HepG2 (cell line): ENCODE results near the gene MARF1. TPM values are rescaled to one million over a fixed set of nuclear protein-coding genes. Genes with fewer than 3 reads are reported as not detected.
A peak's percentile ranks its signal among the peaks of the same experiment; 100 is the strongest.

Source experiments
- ATF4 ChIP-seq, 2 experiments: fragments of 450-650 bp in 1 of 2; sonication (generic) in 1 of 2; formaldehyde crosslinking; IDR thresholded peaks; 2 replicates each; pipeline versions ENCODE4 v1.5.0 to v1.8.0; 2020 to 2022; ENCODE audit warnings: mild to moderate bottlenecking in 1 of 2, missing genetic modification reagents in 1 of 2
- ATF7-NPFF ChIP-seq: sonication (generic); formaldehyde crosslinking; IDR thresholded peaks from 2 replicates; pipeline ENCODE4 v1.8.1; 2023; ENCODE audit warnings: mild to moderate bottlenecking, low read depth, missing genetic modification reagents, moderate library complexity
- ESRRA ChIP-seq: sonication (generic); formaldehyde crosslinking; IDR thresholded peaks from 2 replicates; pipeline ENCODE4 v1.5.1; 2020; ENCODE audit warnings: mild to moderate bottlenecking, low read depth, missing genetic modification reagents
- IRF2 ChIP-seq: IDR thresholded peaks from 2 replicates; pipeline ENCODE4 v1.6.1; 2018; ENCODE audit warnings: missing genetic modification reagents, missing compliant biosample characterization
- IRX3 ChIP-seq: sonication (generic); formaldehyde crosslinking; IDR thresholded peaks from 2 replicates; pipeline ENCODE4 v1.8.1; 2023; ENCODE audit warnings: mild to moderate bottlenecking, low read depth, missing genetic modification reagents, borderline replicate concordance
- MED8 ChIP-seq: sonication (generic); formaldehyde crosslinking; IDR thresholded peaks from 2 replicates; pipeline ENCODE4 v1.8.1; 2023; ENCODE audit warnings: mild to moderate bottlenecking, missing genetic modification reagents; ENCODE audit not compliant: insufficient replicate concordance
- MEIS2 ChIP-seq: sonication (generic); formaldehyde crosslinking; IDR thresholded peaks from 2 replicates; pipeline ENCODE4 v1.9.0; 2021; ENCODE audit warnings: mild to moderate bottlenecking, missing genetic modification reagents
- MTA1 ChIP-seq: sonication (generic); formaldehyde crosslinking; IDR thresholded peaks from 2 replicates; pipeline ENCODE4 v1.4.0; 2020; ENCODE audit warnings: missing genetic modification reagents, mild to moderate bottlenecking, borderline replicate concordance
- NR2F6 ChIP-seq, 2 experiments: IDR thresholded peaks; 2 replicates each; pipeline ENCODE4 v1.6.1; 2016; ENCODE audit warnings: antibody characterized with exemption in 1 of 2, mild to moderate bottlenecking in 1 of 2
- PAX8 ChIP-seq: sonication (generic); formaldehyde crosslinking; IDR thresholded peaks from 2 replicates; pipeline ENCODE4 v1.8.0; 2022; ENCODE audit warnings: mild to moderate bottlenecking, missing genetic modification reagents, borderline replicate concordance
- POGZ ChIP-seq: sonication (generic); formaldehyde crosslinking; IDR thresholded peaks from 2 replicates; pipeline ENCODE4 v1.4.0; 2020; ENCODE audit warnings: mild to moderate bottlenecking, missing genetic modification reagents
- PRMT3 ChIP-seq: sonication (generic); formaldehyde crosslinking; IDR thresholded peaks from 2 replicates; pipeline ENCODE4 v1.8.1; 2022; ENCODE audit warnings: low read depth, mild to moderate bottlenecking, moderate library complexity, missing genetic modification reagents, borderline replicate concordance
- PTBP1 ChIP-seq: fragments of 200-400 bp; formaldehyde crosslinking; IDR thresholded peaks from 2 replicates; pipeline ENCODE4 v1.6.1; 2018; ENCODE audit warnings: low read length, low read depth; ENCODE audit not compliant: poor library complexity, severe bottlenecking
- RAD21 ChIP-seq: fragments of 450-650 bp; formaldehyde crosslinking; IDR thresholded peaks from 2 replicates; pipeline ENCODE4 v1.5.0; 2020; ENCODE audit warnings: mild to moderate bottlenecking
- SCMH1 ChIP-seq: sonication (generic); formaldehyde crosslinking; IDR thresholded peaks from 2 replicates; pipeline ENCODE4 v1.9.0; 2021; ENCODE audit warnings: missing genetic modification reagents, mild to moderate bottlenecking, borderline replicate concordance
- SMAD1 ChIP-seq: sonication (generic); formaldehyde crosslinking; IDR thresholded peaks from 2 replicates; pipeline ENCODE4 v1.4.0; 2020; ENCODE audit warnings: missing genetic modification reagents, low read depth, mild to moderate bottlenecking, borderline replicate concordance
- TBP ChIP-seq: sonication (generic); formaldehyde crosslinking; IDR thresholded peaks from 2 replicates; pipeline ENCODE4 v1.5.0; 2020; ENCODE audit warnings: missing genetic modification reagents
- ZGPAT ChIP-seq: IDR thresholded peaks from 2 replicates; pipeline ENCODE4 v1.6.1; 2016; ENCODE audit warnings: mild to moderate bottlenecking
- ZNF124 ChIP-seq: sonication (generic); formaldehyde crosslinking; IDR thresholded peaks from 2 replicates; pipeline ENCODE4 v1.4.0; 2020; ENCODE audit warnings: missing genetic modification reagents
- ZNF468 ChIP-seq: sonication (generic); formaldehyde crosslinking; IDR thresholded peaks from 2 replicates; pipeline ENCODE4 v1.8.0; 2022; ENCODE audit warnings: mild to moderate bottlenecking, moderate library complexity, missing genetic modification reagents
- ZNF644 ChIP-seq: IDR thresholded peaks from 2 replicates; pipeline ENCODE4 v1.6.1; 2016; ENCODE audit warnings: low read depth
- ZNF780A ChIP-seq: sonication (generic); formaldehyde crosslinking; IDR thresholded peaks from 2 replicates; pipeline ENCODE4 v1.8.0; 2022; ENCODE audit warnings: mild to moderate bottlenecking, missing genetic modification reagents, moderate library complexity
- polyA plus RNA-seq, 8 experiments: library from polyadenylated mRNA; depleted of rRNA in 3 of 8; stranded (reverse) in 7 of 8; unstranded in 1 of 8; fragments of >200 nt; fragmentation: Illumina TruSeq in 4 of 8; extraction: Trizol in 4 of 8; gene quantifications; 2 replicates each; pipeline versions ENCODE4 v1.2.1 to v1.2.3, GENCODE V29; 2011 to 2016; ENCODE audit warnings: low read depth in 4 of 8, missing spikeins in 1 of 8, mixed read lengths in 1 of 8; ENCODE audit not compliant: insufficient read depth in 1 of 8
- total RNA-seq, 5 experiments: library from RNA; depleted of rRNA; stranded (reverse); fragments of >200 nt; fragmentation: Illumina TruSeq; extraction: Trizol; gene quantifications; 2 replicates each; pipeline ENCODE4 v1.2.3, GENCODE V29; 2016; ENCODE audit warnings: low read depth in 1 of 5
- TF ChIP-seq, protein P1 (sequence below): sonication (generic); formaldehyde crosslinking; IDR thresholded peaks from 2 replicates; pipeline ENCODE4 v1.9.0; 2021; ENCODE audit warnings: missing genetic modification reagents, mild to moderate bottlenecking, borderline replicate concordance
- TF ChIP-seq, protein P2 (sequence below): sonication (generic); formaldehyde crosslinking; IDR thresholded peaks from 2 replicates; pipeline ENCODE4 v1.4.0; 2020; ENCODE audit warnings: missing genetic modification reagents

Gene MARF1
- total and polyA plus RNA-seq, 2 of the 13 experiments (the other 11 are each of a cell fraction or from before 2014, with no cell fraction given), result 8.7 to 20.7 TPM

DNA sequence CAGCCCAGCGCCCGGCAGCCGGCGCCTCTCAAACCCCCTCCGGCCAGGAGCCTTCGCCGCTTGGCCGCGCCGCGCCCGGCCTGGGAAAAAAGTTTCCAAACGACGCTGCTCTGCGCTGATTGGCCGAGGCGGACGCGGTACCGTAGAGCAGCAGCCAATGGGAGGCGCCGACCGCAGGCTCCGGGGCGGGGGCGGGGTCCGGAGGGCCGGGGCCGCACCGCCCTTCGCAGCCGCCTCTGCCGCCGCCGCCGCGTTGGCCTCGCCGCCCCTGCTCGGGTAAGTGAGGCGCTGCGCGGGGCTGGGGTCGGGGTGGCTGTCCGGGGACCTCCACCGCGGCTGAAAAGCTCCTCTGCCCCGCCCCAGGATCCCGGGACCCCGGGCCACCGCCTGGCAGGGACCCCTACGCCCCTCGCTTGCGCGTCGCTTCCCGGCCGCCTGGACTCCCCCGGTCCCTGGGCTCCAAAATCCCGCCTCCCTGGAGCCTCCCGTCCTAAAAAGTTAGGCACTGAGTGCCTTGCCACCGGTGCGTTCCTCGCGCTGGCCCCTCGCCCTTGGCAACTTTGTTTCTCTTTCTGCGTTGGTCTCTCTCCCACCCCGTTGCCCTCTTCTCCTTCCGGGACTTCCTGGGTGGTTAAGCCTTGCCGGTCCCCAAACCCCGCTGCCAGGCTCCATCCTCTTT lies 7.2 kb upstream of the MARF1 start, which contains the start of gene NDE1 (continued):
- TF ChIP-seq ZNF124 (CRISPR knock-in tag), result no peak
- peak; percentile 96 for TF ChIP-seq ATF7-NPFF (CRISPR knock-in tag)
- no peak for TF ChIP-seq NR2F6 (IDR thresholded peaks at IDR 0.05)
- TF ChIP-seq NR2F6 (CRISPR knock-in tag; IDR thresholded peaks at IDR 0.05), result no peak
- TF ChIP-seq IRF2 (CRISPR knock-in tag), result peak; percentile 61; the same call in 1 of the 2 replicates
- peak; percentile 63; the same call in 1 of the 2 replicates for TF ChIP-seq IRX3 (CRISPR knock-in tag)
- TF ChIP-seq ZNF780A (CRISPR knock-in tag), result no peak
- TF ChIP-seq ZNF644 (CRISPR knock-in tag), result no peak
- TF ChIP-seq SCMH1 (CRISPR knock-in tag), result no peak
- peak; percentile 73; the same call in 1 of the 2 replicates for TF ChIP-seq MTA1 (CRISPR knock-in tag)
- TF ChIP-seq, protein P1, sequence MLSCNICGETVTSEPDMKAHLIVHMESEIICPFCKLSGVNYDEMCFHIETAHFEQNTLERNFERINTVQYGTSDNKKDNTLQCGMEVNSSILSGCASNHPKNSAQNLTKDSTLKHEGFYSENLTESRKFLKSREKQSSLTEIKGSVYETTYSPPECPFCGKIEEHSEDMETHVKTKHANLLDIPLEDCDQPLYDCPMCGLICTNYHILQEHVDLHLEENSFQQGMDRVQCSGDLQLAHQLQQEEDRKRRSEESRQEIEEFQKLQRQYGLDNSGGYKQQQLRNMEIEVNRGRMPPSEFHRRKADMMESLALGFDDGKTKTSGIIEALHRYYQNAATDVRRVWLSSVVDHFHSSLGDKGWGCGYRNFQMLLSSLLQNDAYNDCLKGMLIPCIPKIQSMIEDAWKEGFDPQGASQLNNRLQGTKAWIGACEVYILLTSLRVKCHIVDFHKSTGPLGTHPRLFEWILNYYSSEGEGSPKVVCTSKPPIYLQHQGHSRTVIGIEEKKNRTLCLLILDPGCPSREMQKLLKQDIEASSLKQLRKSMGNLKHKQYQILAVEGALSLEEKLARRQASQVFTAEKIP (CRISPR knock-in tag), result no peak
- TF ChIP-seq SMAD1, result no peak; the same call in 1 of the 2 replicates
- no peak for TF ChIP-seq MED8
- peak; percentile 77; the same call in 1 of the 2 replicates for TF ChIP-seq ZGPAT
- TF ChIP-seq TBP, result no peak
- no peak for TF ChIP-seq ZNF468 (CRISPR knock-in tag)
- TF ChIP-seq POGZ (CRISPR knock-in tag), result peak; percentile 43; the same call in 1 of the 2 replicates
- peak in 1 of 2 experiments; percentile 53; a peak in 1 of 4 replicates for TF ChIP-seq ATF4 (CRISPR knock-in tag; IDR thresholded peaks at IDR 0.05)
- no peak for TF ChIP-seq PTBP1
- TF ChIP-seq, protein P2, sequence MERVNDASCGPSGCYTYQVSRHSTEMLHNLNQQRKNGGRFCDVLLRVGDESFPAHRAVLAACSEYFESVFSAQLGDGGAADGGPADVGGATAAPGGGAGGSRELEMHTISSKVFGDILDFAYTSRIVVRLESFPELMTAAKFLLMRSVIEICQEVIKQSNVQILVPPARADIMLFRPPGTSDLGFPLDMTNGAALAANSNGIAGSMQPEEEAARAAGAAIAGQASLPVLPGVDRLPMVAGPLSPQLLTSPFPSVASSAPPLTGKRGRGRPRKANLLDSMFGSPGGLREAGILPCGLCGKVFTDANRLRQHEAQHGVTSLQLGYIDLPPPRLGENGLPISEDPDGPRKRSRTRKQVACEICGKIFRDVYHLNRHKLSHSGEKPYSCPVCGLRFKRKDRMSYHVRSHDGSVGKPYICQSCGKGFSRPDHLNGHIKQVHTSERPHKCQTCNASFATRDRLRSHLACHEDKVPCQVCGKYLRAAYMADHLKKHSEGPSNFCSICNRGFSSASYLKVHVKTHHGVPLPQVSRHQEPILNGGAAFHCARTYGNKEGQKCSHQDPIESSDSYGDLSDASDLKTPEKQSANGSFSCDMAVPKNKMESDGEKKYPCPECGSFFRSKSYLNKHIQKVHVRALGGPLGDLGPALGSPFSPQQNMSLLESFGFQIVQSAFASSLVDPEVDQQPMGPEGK (CRISPR knock-in tag), result no peak; the same call in 1 of the 2 replicates
- peak; percentile 91; the same call in 1 of the 2 replicates for TF ChIP-seq PAX8 (CRISPR knock-in tag)
- TF ChIP-seq PRMT3 (CRISPR knock-in tag), result peak; percentile 17; the same call in 1 of the 2 replicates
- no peak for TF ChIP-seq ESRRA
- TF ChIP-seq MEIS2 (CRISPR knock-in tag), result peak; percentile 82
- TF ChIP-seq RAD21, result peak; percentile 34; the same call in 1 of the 2 replicates
